Coronary artery (tissue), 2 donors: Measurements from ENCODE around the gene CYP3A4.
"Not testable (repeated sequence)": the region's sequence is repeated elsewhere in the genome, so short reads cannot be mapped to it uniquely, and the experiment has no call there.

Source experiments
- DNase-seq: peaks from one replicate; pipeline ENCODE4 v3.0.0-alpha.2; 2017; ENCODE audit warnings: low spot score
- H3K27ac ChIP-seq, 2 donors: fragments of 200-600 bp; sonication (generic); one replicate each; pipeline ENCODE4 v1.5.1; 2016 to 2019
- H3K4me3 ChIP-seq: fragments of 200-600 bp; sonication (generic); 2 replicates; pipeline ENCODE4 v1.5.1; 2016; ENCODE audit warnings: mild to moderate bottlenecking, moderate library complexity
- TF ChIP-seq, protein P1 (sequence below): fragments of 200-600 bp; sonication (generic); IDR thresholded peaks from one replicate; pipeline ENCODE4 v1.5.1; 2019; ENCODE audit warnings: antibody characterized with exemption

Gene CYP3A4

DNA sequence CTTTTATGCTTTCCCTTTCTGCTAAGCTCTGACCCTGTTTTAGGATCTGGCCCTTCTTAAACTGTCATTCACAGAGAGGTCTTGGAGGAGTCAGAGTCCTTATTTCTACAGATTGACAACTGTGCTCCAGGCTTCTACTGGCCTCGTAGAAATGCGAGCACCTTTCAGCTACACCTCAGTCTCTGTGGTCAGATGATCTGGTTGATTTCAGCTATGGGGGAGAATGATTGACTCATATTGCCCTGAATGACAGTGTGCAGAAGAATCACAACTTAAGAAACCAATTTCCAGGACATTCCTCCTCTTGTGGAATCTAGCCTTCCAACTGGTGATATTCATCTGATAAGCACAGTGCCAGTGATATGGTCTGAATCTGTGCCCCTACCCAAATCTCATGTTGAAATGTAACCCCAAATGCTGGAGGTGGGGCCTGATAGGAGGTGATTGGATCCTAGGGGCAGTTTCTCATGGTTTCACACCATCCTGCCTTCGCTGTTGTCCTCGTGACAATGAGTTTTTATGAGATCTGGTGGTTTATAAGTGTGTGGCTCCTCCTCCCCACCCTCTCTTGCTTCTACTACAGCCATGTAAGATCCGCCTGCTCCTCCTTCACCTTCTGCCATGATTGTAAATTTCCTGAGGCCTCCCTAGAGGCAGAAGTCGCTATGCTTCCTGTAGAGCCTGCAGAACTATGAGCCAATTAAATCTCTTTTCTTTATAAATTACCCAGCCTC, 35.0 kb downstream of the CYP3A4 start:
- Histone ChIP-seq H3K27ac (no peak overlapping the region), H3K4me3 (no peak overlapping the region)
- DNase-seq, result no peak
- TF ChIP-seq, protein P1, sequence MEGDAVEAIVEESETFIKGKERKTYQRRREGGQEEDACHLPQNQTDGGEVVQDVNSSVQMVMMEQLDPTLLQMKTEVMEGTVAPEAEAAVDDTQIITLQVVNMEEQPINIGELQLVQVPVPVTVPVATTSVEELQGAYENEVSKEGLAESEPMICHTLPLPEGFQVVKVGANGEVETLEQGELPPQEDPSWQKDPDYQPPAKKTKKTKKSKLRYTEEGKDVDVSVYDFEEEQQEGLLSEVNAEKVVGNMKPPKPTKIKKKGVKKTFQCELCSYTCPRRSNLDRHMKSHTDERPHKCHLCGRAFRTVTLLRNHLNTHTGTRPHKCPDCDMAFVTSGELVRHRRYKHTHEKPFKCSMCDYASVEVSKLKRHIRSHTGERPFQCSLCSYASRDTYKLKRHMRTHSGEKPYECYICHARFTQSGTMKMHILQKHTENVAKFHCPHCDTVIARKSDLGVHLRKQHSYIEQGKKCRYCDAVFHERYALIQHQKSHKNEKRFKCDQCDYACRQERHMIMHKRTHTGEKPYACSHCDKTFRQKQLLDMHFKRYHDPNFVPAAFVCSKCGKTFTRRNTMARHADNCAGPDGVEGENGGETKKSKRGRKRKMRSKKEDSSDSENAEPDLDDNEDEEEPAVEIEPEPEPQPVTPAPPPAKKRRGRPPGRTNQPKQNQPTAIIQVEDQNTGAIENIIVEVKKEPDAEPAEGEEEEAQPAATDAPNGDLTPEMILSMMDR, result no peak

DNA sequence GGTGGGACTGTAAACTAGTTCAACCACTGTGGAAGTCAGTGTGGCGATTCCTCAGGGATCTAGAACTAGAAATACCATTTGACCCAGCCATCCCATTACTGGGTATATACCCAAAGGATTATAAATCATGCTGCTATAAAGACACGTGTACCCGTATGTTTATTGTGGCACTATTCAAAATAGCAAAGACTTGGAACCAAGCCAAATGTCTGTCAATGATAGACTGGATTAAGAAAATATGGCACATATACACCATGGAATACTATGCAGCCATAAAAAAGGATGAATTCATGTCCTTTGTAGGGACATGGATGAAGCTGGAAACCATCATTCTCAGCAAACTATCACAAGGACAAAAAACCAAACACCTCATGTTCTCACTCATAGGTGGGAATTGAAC, 37.1 kb downstream of the CYP3A4 start:
- not testable (repeated sequence) for H3K27ac ChIP-seq, H3K4me3 ChIP-seq, DNase-seq

DNA sequence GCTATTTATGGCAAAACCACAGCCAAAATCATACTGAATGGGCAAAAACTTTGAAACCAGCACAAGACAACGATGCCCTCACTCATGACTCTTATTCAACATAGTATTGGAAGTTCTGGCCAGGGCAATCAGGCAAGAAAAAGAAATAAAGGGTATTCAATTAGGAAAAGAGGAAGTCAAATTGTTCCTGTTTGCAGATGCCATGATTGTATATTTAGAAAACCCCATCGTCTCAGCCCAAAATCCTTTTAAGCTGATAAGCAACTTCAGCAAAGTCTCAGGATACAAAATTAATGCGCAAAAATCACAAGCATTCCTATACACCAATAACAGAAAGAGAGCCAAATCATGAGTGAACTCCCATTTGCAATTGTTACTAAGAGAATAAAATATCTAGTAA, 38.6 kb downstream of the CYP3A4 start:
- DNase-seq, H3K27ac ChIP-seq, H3K4me3 ChIP-seq: not testable (repeated sequence)

DNA sequence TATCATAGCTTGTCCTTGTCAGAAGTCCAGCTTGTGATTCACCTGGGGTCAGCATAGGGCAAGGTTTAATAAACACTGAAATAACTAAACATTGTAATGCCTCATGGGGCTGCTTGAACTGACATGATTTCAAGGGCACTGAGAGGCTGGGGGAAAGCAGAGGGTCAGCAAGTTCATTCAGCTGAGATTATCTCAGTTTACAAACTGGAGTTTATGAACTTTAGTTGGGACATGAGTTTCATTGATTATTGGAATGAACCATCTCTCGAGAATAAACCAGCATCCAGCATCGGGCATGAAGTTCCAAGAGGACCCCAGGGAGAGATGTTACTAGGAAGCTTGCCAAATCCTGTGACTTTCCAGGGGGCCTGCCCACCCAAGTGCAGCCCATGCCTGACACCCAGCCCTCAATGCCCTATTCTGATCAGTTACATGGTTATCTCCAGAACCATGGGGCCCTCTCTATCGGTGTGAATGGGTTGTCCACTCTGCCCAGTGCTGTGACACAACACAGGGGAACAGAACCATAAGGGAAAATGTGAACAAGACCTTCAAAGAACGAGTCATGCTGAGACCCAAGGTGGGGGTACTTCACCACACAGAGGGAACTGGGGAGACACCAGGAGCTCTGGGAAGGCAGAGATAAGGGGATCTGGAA, 41.1 kb downstream of the CYP3A4 start:
- DNase-seq, result no peak

DNA sequence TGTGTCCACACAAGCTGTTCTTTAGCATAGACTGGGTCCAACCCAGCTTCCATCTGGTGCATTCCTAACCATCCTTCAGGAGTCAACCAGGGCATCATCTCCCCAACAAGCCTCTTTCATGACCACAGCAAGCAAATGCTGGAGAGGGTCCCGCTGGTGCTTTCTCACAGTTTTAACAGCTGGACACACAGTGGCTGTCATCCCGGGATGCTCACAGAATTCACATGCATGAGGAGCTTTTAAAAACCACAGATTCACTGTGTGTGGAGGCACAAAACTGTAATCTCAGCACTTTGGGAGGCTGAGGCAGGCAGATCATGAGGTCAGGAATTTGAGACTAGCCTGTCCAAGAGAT, 42.6 kb downstream of the CYP3A4 start:
- TF ChIP-seq, protein P1, result no peak
- no peak for DNase-seq
- no peak overlapping the region for H3K27ac ChIP-seq
- no peak overlapping the region for H3K4me3 ChIP-seq

More for the DNA sequence above, 41.1 kb downstream of the CYP3A4 start:
- H3K27ac ChIP-seq, result no peak overlapping the region
- TF ChIP-seq, protein P1, result no peak
- H3K4me3 ChIP-seq, result no peak overlapping the region

DNA sequence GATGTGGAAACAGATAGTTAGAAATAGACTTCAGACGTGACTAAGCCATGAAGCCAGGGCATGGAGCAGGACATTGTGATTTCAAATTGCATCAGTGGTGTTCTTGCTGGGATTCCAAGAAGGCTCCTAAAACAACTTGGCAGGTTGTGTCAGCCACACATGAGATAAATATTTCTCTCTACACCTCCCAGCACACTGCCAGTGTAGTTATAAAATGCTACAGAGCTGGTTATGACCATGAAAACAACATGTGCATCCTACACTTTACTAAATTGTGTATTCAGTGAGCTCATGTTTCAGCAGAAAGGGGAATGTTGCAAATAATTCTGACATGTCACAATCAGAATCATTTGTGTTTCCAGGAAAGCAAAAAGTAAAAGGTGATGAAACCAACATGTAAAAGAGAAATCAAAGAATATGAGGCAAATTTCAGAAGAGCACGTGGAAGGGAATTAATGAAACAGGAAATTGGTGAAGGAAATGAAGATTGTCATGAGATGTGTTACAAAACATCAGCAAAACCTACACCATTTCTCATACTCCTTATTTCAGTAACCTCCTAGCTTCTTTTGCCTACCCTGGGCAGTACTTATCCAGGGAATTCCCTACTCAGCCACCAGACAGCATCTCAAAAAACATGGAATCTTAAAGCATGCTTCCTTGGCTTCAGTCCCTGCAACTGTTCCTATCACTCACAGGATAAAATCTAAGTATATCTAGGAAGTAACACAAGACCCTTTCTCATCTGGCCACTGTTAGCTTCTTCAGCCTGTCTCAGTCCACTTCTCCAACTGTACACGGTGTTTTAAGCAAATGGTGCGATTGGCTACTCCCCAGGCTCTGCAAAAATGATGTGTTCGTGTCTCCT, 43.2 kb downstream of the CYP3A4 start:
- Histone ChIP-seq H3K27ac (no peak overlapping the region), H3K4me3 (no peak overlapping the region)
- DNase-seq, result no peak
- TF ChIP-seq, protein P1, result no peak

DNA sequence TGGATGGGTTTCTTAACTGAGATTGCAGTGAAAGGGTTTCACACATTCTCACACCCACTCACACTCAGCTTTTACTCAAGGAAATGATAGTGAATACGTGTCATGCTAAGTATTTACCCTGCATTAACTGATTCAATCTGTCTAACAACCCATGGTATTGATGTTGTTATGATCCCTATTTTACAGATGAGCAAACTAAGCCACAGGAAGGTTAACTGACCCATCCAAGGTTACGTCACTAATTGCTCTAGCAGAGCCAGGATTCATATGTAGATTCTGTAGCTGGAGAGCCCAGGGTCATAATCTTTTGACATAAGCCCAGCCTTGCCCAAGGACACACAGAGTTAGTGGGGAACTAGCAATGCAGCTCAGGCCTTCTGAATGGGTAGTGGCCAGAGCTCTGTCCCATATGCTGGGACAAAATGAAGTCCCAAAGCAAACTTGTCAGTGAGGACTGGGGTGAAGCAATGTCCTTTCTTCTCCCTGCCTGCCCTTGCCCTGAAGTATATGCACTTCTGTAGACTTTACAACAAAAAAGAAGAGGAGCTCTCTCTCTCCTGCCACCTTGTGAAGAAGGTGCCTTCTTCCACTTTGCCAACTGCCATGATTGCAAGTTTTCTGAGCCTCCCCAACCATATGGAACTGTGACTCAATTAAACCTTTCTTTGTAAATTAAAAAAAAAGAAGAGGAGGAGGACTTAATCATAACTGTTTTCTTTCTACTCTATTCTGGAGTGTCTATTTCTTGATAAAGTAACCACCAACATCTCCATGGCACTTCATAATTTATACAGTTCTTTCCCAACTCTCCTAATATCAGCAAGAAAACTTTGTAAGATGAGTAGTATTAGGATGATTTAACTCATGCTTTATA, 44.0 kb downstream of the CYP3A4 start:
- H3K27ac ChIP-seq, result no peak overlapping the region
- no peak overlapping the region for H3K4me3 ChIP-seq
- DNase-seq, result no peak
- TF ChIP-seq, protein P1, result no peak
